H1 (cell line): ENCODE measurements around the gene MEGF11. TPM values are rescaled to one million over a fixed set of nuclear protein-coding genes. Genes with fewer than 3 reads are reported as not detected.

Experiments
- CTCF ChIA-PET: fragments of 300-600 bp; sonication (Branson Sonifier 250); formaldehyde crosslinking; loops from one replicate; lab custom pipeline; 2021; ENCODE audit not compliant: partially characterized antibody; lab: Charles Lee
- POLR2A ChIA-PET: fragments of 300-600 bp; sonication (Branson Sonifier 250); formaldehyde crosslinking; loops from one replicate; lab custom pipeline; 2021; ENCODE audit warnings: inconsistent platforms; ENCODE audit not compliant: partially characterized antibody; lab: Charles Lee
- DNase-seq, 2 experiments: peaks; one replicate each; pipeline versions ENCODE4 v3.0.0 to v3.0.0-alpha.2; 2010 to 2022; ENCODE audit warnings: low spot score in 2 of 2, low read depth in 1 of 2, mixed read lengths in 1 of 2
- FAIRE-seq: peaks from 2 replicates; lab custom pipeline; 2011; peaks lifted over from hg19 to GRCh38; lab: Jason Lieb, UNC
- H2AFZ ChIP-seq: 2 replicates; pipeline ENCODE4 v1.8.1; 2012; ENCODE audit warnings: low read length, inconsistent platforms
- H2AK5ac ChIP-seq: 2 replicates; pipeline ENCODE4 v1.6.1; 2013; ENCODE audit warnings: low read depth, low read length
- H2BK120ac ChIP-seq: replicated peaks from 2 replicates; pipeline ENCODE3; 2013; ENCODE audit warnings: low read depth, low read length, inconsistent platforms
- H2BK12ac ChIP-seq: 2 replicates; pipeline ENCODE4 v1.6.1; 2013; ENCODE audit warnings: low read depth, low read length
- H2BK15ac ChIP-seq: 2 replicates; pipeline ENCODE4 v1.6.1; 2013; ENCODE audit warnings: low read length
- H2BK20ac ChIP-seq: 2 replicates; pipeline ENCODE4 v1.6.1; 2013; ENCODE audit warnings: low read length
- H2BK5ac ChIP-seq: 2 replicates; pipeline ENCODE4 v1.6.1; 2013; ENCODE audit warnings: low read depth, low read length
- H3K14ac ChIP-seq: 2 replicates; pipeline ENCODE4 v1.6.1; 2013; ENCODE audit warnings: inconsistent platforms; ENCODE audit not compliant: insufficient read length
- H3K18ac ChIP-seq: 2 replicates; pipeline ENCODE4 v1.6.1; 2013; ENCODE audit warnings: low read length; ENCODE audit errors: extremely low read depth
- H3K23ac ChIP-seq: 2 replicates; pipeline ENCODE4 v1.6.1; 2013; ENCODE audit warnings: inconsistent platforms; ENCODE audit not compliant: insufficient read length
- H3K23me2 ChIP-seq: 2 replicates; pipeline ENCODE4 v1.6.1; 2013; ENCODE audit warnings: low read depth, low read length
- H3K27ac ChIP-seq: 2 replicates; pipeline ENCODE4 v1.6.1; 2011; ENCODE audit warnings: low read depth, low read length, inconsistent platforms
- H3K27me3 ChIP-seq, 4 experiments: replicated peaks in 1 of 4; 1 replicate in 1 of 4; 2 replicates in 3 of 4; pipeline versions ENCODE4 v1.6.1 to v1.8.1; 2011 to 2013; ENCODE audit warnings: low read length in 3 of 4, mild to moderate bottlenecking in 3 of 4, inconsistent platforms in 2 of 4, mixed read lengths in 2 of 4, moderate library complexity in 1 of 4; ENCODE audit not compliant: control insufficient read depth in 3 of 4, insufficient read depth in 3 of 4; ENCODE audit errors: extremely low read depth in 1 of 4
- H3K36me3 ChIP-seq, 4 experiments: 2 replicates each; pipeline versions ENCODE4 v1.6.1 to v1.8.1; 2011 to 2013; ENCODE audit warnings: mild to moderate bottlenecking in 4 of 4, low read length in 3 of 4, moderate library complexity in 2 of 4, control low read depth in 1 of 4, inconsistent platforms in 1 of 4; ENCODE audit not compliant: insufficient read depth in 4 of 4, control insufficient read depth in 2 of 4
- H3K4ac ChIP-seq: replicated peaks from 2 replicates; pipeline ENCODE3; 2013; ENCODE audit warnings: low read length, low read depth, mixed read lengths, inconsistent platforms; ENCODE audit not compliant: insufficient read length
- H3K4me1 ChIP-seq, 4 experiments: replicated peaks in 1 of 4; 1 replicate in 1 of 4; 2 replicates in 3 of 4; pipeline versions ENCODE4 v1.6.1 to v1.8.1; 2011 to 2013; ENCODE audit warnings: low read length in 3 of 4, inconsistent platforms in 2 of 4, mixed read lengths in 1 of 4; ENCODE audit not compliant: insufficient read depth in 4 of 4, control insufficient read depth in 3 of 4
- H3K4me2 ChIP-seq, 2 experiments: 2 replicates each; pipeline versions ENCODE4 v1.6.1 to v1.8.1; 2011 to 2013; ENCODE audit warnings: low read depth in 2 of 2, low read length in 2 of 2, control low read depth in 1 of 2, inconsistent platforms in 1 of 2, mild to moderate bottlenecking in 1 of 2; ENCODE audit not compliant: insufficient read depth in 1 of 2
- H3K4me3 ChIP-seq, 4 experiments: fragments of 200-600, 300-600 bp in 1 of 4; sonication (generic), shearing (Covaris generic), sonication (Bioruptor Twin) in 1 of 4; 2 replicates each; pipeline versions ENCODE4 v1.5.1 to v1.8.1; 2011 to 2016; ENCODE audit warnings: low read length in 4 of 4, low read depth in 3 of 4, control low read depth in 2 of 4, inconsistent platforms in 2 of 4, mild to moderate bottlenecking in 2 of 4, mixed read lengths in 1 of 4, moderate library complexity in 1 of 4; ENCODE audit not compliant: insufficient read depth in 2 of 4; ENCODE audit errors: extremely low read depth in 1 of 4
- H3K56ac ChIP-seq: replicated peaks from 2 replicates; pipeline ENCODE3; 2013; ENCODE audit warnings: low read depth, mild to moderate bottlenecking, mixed read lengths, low read length, inconsistent platforms; ENCODE audit not compliant: insufficient read length
- H3K79me1 ChIP-seq: 2 replicates; pipeline ENCODE4 v1.6.1; 2013; ENCODE audit warnings: low read depth, low read length, control low read depth
- H3K79me2 ChIP-seq, 2 experiments: 2 replicates each; pipeline versions ENCODE4 v1.6.1 to v1.8.1; 2012 to 2013; ENCODE audit warnings: low read length in 2 of 2, mild to moderate bottlenecking in 2 of 2, inconsistent platforms in 1 of 2; ENCODE audit not compliant: insufficient read depth in 2 of 2, control insufficient read depth in 1 of 2
- H3K9ac ChIP-seq, 4 experiments: replicated peaks in 1 of 4; 1 replicate in 1 of 4; 2 replicates in 3 of 4; pipeline versions ENCODE4 v1.6.1 to v1.8.1; 2011 to 2013; ENCODE audit warnings: low read depth in 3 of 4, low read length in 3 of 4, control low read depth in 2 of 4, mild to moderate bottlenecking in 2 of 4, moderate library complexity in 2 of 4, inconsistent platforms in 1 of 4; ENCODE audit errors: extremely low read depth in 1 of 4
- H3K9me3 ChIP-seq, 2 experiments: 2 replicates each; pipeline versions ENCODE4 v1.6.1 to v1.8.1; 2012 to 2013; ENCODE audit warnings: mild to moderate bottlenecking in 2 of 2, moderate library complexity in 2 of 2, control low read depth in 1 of 2, inconsistent platforms in 1 of 2, low read depth in 1 of 2, low read length in 1 of 2, mixed read lengths in 1 of 2; ENCODE audit not compliant: insufficient read depth in 2 of 2
- H4K20me1 ChIP-seq, 2 experiments: replicated peaks in 1 of 2; 2 replicates each; pipeline versions ENCODE3 to v1.8.1; 2011 to 2013; ENCODE audit warnings: inconsistent platforms in 2 of 2, low read length in 2 of 2, mild to moderate bottlenecking in 1 of 2; ENCODE audit not compliant: insufficient read depth in 2 of 2, control insufficient read depth in 1 of 2
- H4K5ac ChIP-seq: 2 replicates; pipeline ENCODE4 v1.6.1; 2013; ENCODE audit warnings: low read length, low read depth, mixed read lengths, inconsistent platforms; ENCODE audit not compliant: insufficient read length
- H4K8ac ChIP-seq: 2 replicates; pipeline ENCODE4 v1.8.0; 2013; ENCODE audit warnings: mild to moderate bottlenecking, moderate library complexity, low read length, inconsistent platforms; ENCODE audit not compliant: insufficient read depth; ENCODE audit errors: extremely low read depth
- H4K91ac ChIP-seq: replicated peaks from 2 replicates; pipeline ENCODE3; 2013; ENCODE audit warnings: low read length, mixed read lengths, inconsistent platforms; ENCODE audit not compliant: insufficient read length
- CHD1 ChIP-seq: IDR thresholded peaks from 2 replicates; pipeline ENCODE4 v1.6.1; 2012; ENCODE audit warnings: low read depth, low read length, improper control_type of control experiment
- EZH2 ChIP-seq: fragments of 200-600 bp; sonication (generic); IDR thresholded peaks from 2 replicates; pipeline ENCODE4 v1.7.1; 2012; ENCODE audit warnings: low read depth, mild to moderate bottlenecking, moderate library complexity, low read length, inconsistent platforms; ENCODE audit not compliant: severe bottlenecking
- HDAC6 ChIP-seq: IDR thresholded peaks from one replicate; pipeline ENCODE4 v1.7.1; 2012; ENCODE audit warnings: low read depth, mild to moderate bottlenecking, inconsistent platforms, low read length, moderate library complexity
- JUND ChIP-seq: IDR thresholded peaks from 2 replicates; pipeline ENCODE4 v1.6.1; 2011; ENCODE audit warnings: mild to moderate bottlenecking, improper control_type of control experiment, low read length
- KDM4A ChIP-seq: IDR thresholded peaks from one replicate; pipeline ENCODE4 v1.7.1; 2012; ENCODE audit warnings: low read depth, mild to moderate bottlenecking, moderate library complexity, low read length, inconsistent platforms; ENCODE audit not compliant: severe bottlenecking
- MAFK ChIP-seq: IDR thresholded peaks from 2 replicates; pipeline ENCODE4 v1.6.1; 2012; ENCODE audit warnings: low read depth, mild to moderate bottlenecking, improper control_type of control experiment, low read length
- POLR2AphosphoS5 ChIP-seq: IDR thresholded peaks from 2 replicates; pipeline ENCODE4 v1.6.1; 2011; ENCODE audit warnings: low read depth, low read length
- RBBP5 ChIP-seq: IDR thresholded peaks from 2 replicates; pipeline ENCODE4 v1.7.1; 2012; ENCODE audit warnings: low read depth, mild to moderate bottlenecking, inconsistent platforms, low read length, moderate library complexity, borderline replicate concordance
- RFX5 ChIP-seq: IDR thresholded peaks from 2 replicates; pipeline ENCODE4 v1.6.1; 2011; ENCODE audit warnings: low read depth, low read length, improper control_type of control experiment, borderline replicate concordance
- SP1 ChIP-seq: IDR thresholded peaks from 2 replicates; pipeline ENCODE4 v1.6.1; 2011; ENCODE audit warnings: low read depth, low read length
- SUZ12 ChIP-seq: fragments of 200-600 bp; sonication (generic); IDR thresholded peaks from 2 replicates; pipeline ENCODE4 v1.6.1; 2012; ENCODE audit warnings: mild to moderate bottlenecking, inconsistent platforms, low read length, moderate library complexity, mixed read lengths
- TEAD4 ChIP-seq: IDR thresholded peaks from 2 replicates; pipeline ENCODE4 v1.6.1; 2012; ENCODE audit warnings: low read depth, low read length, inconsistent platforms, mixed read lengths
- YY1 ChIP-seq: IDR thresholded peaks from 2 replicates; pipeline ENCODE4 v1.6.1; 2011; ENCODE audit warnings: low read depth, mild to moderate bottlenecking, low read length
- WGBS, 2 experiments: shearing (Covaris generic) in 1 of 2; methylation state at CpG; one replicate each; pipeline versions ENCODE4 v1.1.6 to v1.1.7; 2013 to 2015; ENCODE audit warnings: low lambda C conversion rate in 2 of 2, mixed read lengths in 2 of 2, inconsistent platforms in 1 of 2, low coverage in 1 of 2, missing lambda C conversion rate in 1 of 2; ENCODE audit not compliant: insufficient replicate concordance in 2 of 2, insufficient coverage in 1 of 2, insufficient read length in 1 of 2; ENCODE audit errors: extremely low coverage in 1 of 2, missing lambda C conversion rate in 1 of 2; 5-methylcytosine and 5-hydroxymethylcytosine counted together
- polyA plus RNA-seq, 7 experiments: library from polyadenylated mRNA; depleted of rRNA in 3 of 7; stranded (reverse) in 5 of 7; unstranded in 2 of 7; fragments of >200 nt in 5 of 7; fragments of 200-250 nt in 2 of 7; gene quantifications; 1 replicate in 5 of 7; 2 replicates in 1 of 7; 4 replicates in 1 of 7; pipeline versions ENCODE4 v1.2.1 to v1.2.3, GENCODE V29; 2011 to 2013; ENCODE audit warnings: missing spikeins in 2 of 7, mixed read lengths in 2 of 7
- total RNA-seq: library from RNA; stranded (reverse); fragmentation: NEBNext Ultra II Directional; extraction: Animal tissue kit (Norgen Biotek cat#: 25700); gene quantifications from 2 replicates; pipeline ENCODE4 v1.2.1, GENCODE V29; 2021
- TF ChIP-seq, protein P1 (sequence below): IDR thresholded peaks from 2 replicates; pipeline ENCODE4 v1.6.1; 2012; ENCODE audit warnings: inconsistent platforms
- TF ChIP-seq, protein P2 (sequence below): IDR thresholded peaks from 2 replicates; pipeline ENCODE4 v1.6.1; 2011; ENCODE audit warnings: low read depth, mild to moderate bottlenecking, low read length; ENCODE audit not compliant: insufficient read depth

MEGF11 gene
- total and polyA plus RNA-seq, 2 of the 8 experiments (the other 6 are each of a cell fraction or from before 2014, with no cell fraction given), result 4.4 to 4.8 TPM

- H3K56ac ChIP-seq, result no peak overlapping the region
- 89% methylated on average over 2 of the region's 2 CpGs; no CpG with 5 or more reads in 1 of the 2 experiments for WGBS, 2 experiments
- H4K91ac ChIP-seq, result no peak overlapping the region
- H2AK5ac ChIP-seq, result no peak overlapping the region
- no peak overlapping the region for H3K4ac ChIP-seq
- no peak overlapping the region for H3K4me2 ChIP-seq
- H3K27me3 ChIP-seq, result no peaks in the 10 kb centered on the region
- no peak overlapping the region for H2AFZ ChIP-seq
- H3K18ac ChIP-seq, result no peak overlapping the region
- H2BK120ac ChIP-seq, result no peak overlapping the region
- H4K5ac ChIP-seq, result no peak overlapping the region
- H4K20me1 ChIP-seq, result no peaks in the 10 kb centered on the region
- no peaks in the 10 kb centered on the region for H3K9me3 ChIP-seq
- no peak overlapping the region for H3K14ac ChIP-seq
- no peaks in the 10 kb centered on the region for H3K36me3 ChIP-seq
- TF ChIP-seq CHD1 (no peak), HDAC6 (no peak), SP1 (no peak), POLR2AphosphoS5 (no peak), JUND (no peak), TEAD4 (no peak), EZH2 (no peak), RBBP5 (no peak), SUZ12 (no peak), KDM4A (no peak), MAFK (no peak), RFX5 (no peak), YY1 (no peak)
- TF ChIP-seq, protein P1, sequence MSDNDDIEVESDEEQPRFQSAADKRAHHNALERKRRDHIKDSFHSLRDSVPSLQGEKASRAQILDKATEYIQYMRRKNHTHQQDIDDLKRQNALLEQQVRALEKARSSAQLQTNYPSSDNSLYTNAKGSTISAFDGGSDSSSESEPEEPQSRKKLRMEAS, result no peak
- TF ChIP-seq, protein P2, sequence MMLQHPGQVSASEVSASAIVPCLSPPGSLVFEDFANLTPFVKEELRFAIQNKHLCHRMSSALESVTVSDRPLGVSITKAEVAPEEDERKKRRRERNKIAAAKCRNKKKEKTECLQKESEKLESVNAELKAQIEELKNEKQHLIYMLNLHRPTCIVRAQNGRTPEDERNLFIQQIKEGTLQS, result no peak
- no peak overlapping the region for H3K9ac ChIP-seq
- no peaks in the 10 kb centered on the region for H3K23me2 ChIP-seq
- no peak overlapping the region for H2BK20ac ChIP-seq
- no peak overlapping the region for H3K4me3 ChIP-seq
- H2BK15ac ChIP-seq, result no peak overlapping the region; the same call in 1 of the 2 replicates
- FAIRE-seq, result no peak
- no peak overlapping the region for H2BK12ac ChIP-seq
- H3K79me1 ChIP-seq, result no peaks in the 10 kb centered on the region
- no peak overlapping the region for H4K8ac ChIP-seq
- no peak overlapping the region for H3K27ac ChIP-seq
- H3K79me2 ChIP-seq, result no peaks in the 10 kb centered on the region
- peaks cover 15 to 45% (median 33%) of the 10 kb centered on the region in 4 experiments for H3K4me1 ChIP-seq
- ChIA-PET POLR2A (no interaction called here), CTCF (interaction anchor here (0.8 to 7.5 kb wide), 4 partner anchors 11 to 33 kb away, joined by 3 to 46 read pairs (median 4); no protein-coding TSS in a partner anchor)
- no peak overlapping the region for H3K23ac ChIP-seq
- DNase-seq, result no peak
- H2BK5ac ChIP-seq, result no peak overlapping the region
These were observed 183.8 kb downstream of the MEGF11 start for GRCh38 chr15:66069751-66070150.
